ENCODE results near the gene PARP3.

GRCh38 chr3:51968883-51969678, 26.9 kb downstream of the PARP3 start:
- TF ChIP-seq CTCF (IDR thresholded peaks at IDR 0.05; ENCODE audit: insufficient read depth, low read depth, low read length) (no peak), EZH2 (IDR thresholded peaks at IDR 0.05; ENCODE audit: insufficient read depth, low read length) (no peak)

Data from astrocyte (in vitro differentiated cells and primary cell).